Prostate gland (tissue), 2 donors: ENCODE data around the gene HKDC1.

ENCODE experiments used
- CTCF ChIP-seq, 4 experiments: fragments of 200-600 bp in 2 of 4; fragments of 450-650 bp in 2 of 4; sonication (generic) in 2 of 4; IDR thresholded peaks; 1 replicate in 3 of 4; 2 replicates in 1 of 4; pipeline ENCODE4 v1.5.1; 2016 to 2019; ENCODE audit warnings: antibody characterized with exemption in 4 of 4, mild to moderate bottlenecking in 2 of 4, moderate library complexity in 2 of 4
- POLR2AphosphoS5 ChIP-seq: sonication (generic); formaldehyde crosslinking; IDR thresholded peaks from one replicate; pipeline ENCODE4 v1.6.1; 2017; ENCODE audit warnings: antibody characterized with exemption

- TF ChIP-seq CTCF (IDR thresholded peaks at IDR 0.05) (peak; percentile 76 to 97 (median 95)), POLR2AphosphoS5 (peak; percentile 71)
These were observed 17.5 kb downstream of the HKDC1 start for GRCh38 chr10:69237528-69238159.
